GM12872 (cell line): ENCODE measurements around the gene HRH1.

Source experiments
- CTCF ChIP-seq: IDR thresholded peaks from 3 replicates; pipeline ENCODE4 v1.5.1; 2011; ENCODE audit warnings: low read depth, mild to moderate bottlenecking, low read length, moderate library complexity; ENCODE audit not compliant: insufficient read depth

Gene HRH1

GRCh38 chr3:11287404-11287803, 133.1 kb downstream of the HRH1 start:
- TF ChIP-seq CTCF: no peak

GRCh38 chr3:11288021-11288491, 133.8 kb downstream of the HRH1 start:
- TF ChIP-seq CTCF: no peak

- no peak for TF ChIP-seq CTCF
Observed at GRCh38 chr3:11288786-11289637, 134.7 kb downstream of the HRH1 start.

GRCh38 chr3:11289864-11290263, 135.6 kb downstream of the HRH1 start:
- no peak for TF ChIP-seq CTCF

- no peak for TF ChIP-seq CTCF
Observed at GRCh38 chr3:11290743-11291680, 136.7 kb downstream of the HRH1 start.

- TF ChIP-seq CTCF: no peak
Observed at GRCh38 chr3:11291808-11292207, 137.5 kb downstream of the HRH1 start.

GRCh38 chr3:11297126-11297525, 142.8 kb downstream of the HRH1 start:
- no peak for TF ChIP-seq CTCF
